ENCODE data around the gene UBALD2.
"Not testable (repeated sequence)": the region's sequence is repeated elsewhere in the genome, so short reads cannot be mapped to it uniquely, and the experiment has no call there.

Gene UBALD2

DNA sequence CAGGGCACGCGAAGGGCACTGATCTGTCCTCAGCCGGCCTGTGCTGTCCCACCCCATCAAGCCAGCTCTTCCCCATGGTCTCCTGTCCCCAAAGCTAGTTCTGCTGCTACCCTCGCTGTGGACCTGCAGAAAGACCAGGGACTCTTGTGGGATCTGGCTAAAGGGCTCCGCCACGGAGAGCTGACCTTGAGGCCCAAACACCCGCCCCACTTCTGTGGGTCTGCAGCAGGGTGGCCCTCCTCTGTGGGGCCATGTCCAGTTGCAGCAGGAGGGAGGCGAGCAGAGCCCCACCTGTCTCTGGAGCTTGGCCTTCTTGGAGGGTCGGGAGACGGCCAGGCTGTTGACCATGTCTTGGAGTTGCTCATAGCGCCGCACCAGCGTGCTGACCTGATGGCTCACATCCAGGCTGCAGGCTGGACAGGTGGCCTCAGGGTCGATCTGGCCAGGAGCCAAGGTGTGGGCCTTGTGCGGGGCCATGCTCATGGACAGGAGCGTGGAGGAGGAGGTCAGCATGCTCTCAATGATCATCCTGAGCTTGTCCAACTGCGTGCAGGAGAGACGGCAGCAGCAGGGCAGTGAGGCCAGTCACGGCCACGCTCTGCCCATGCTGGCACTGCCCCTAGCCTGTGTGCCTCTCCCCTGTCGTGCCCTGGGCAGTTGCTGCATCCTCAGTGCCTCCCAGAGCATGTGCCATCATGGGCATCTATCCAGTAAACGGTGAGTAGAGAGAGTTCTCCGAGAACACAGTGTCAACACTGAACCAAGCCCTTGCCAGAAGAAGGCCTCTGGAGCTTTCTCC is 16.6 kb downstream of the UBALD2 start:
- Mint-ChIP-seq H3K27me3 (peaks cover 4% of the 10 kb centered on the region), H3K27ac (no peak overlapping the region), H3K4me1 (peaks cover 7% of the 10 kb centered on the region), H3K36me3 (no peaks in the 10 kb centered on the region), H3K9me3 (no peaks in the 10 kb centered on the region), H3K4me3 (no peak overlapping the region)
- no peak for DNase-seq
- CTCF ChIA-PET: interaction anchor here (1.3 to 7.6 kb wide), 4 partner anchors 8 to 269 kb away, joined by 3 to 215 read pairs (median 46); no protein-coding TSS in a partner anchor

DNA sequence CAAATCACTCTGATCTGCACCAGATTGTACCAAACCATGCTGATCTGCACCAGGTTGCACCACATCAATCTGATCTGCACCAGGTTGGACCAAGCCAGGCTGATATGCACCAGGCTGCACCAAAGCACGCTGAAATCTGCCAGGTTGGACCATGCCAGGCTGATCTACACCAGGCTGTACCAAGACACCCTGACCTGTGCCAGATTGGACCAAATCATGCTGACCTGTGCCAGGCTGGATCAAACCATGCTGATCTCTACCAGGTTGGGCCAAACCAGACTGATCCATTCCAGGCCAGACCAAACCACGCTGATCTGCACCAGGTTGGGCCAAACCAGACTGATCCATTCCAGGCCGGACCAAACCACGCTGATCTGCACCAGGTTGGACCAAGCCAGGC is 27.4 kb downstream of the UBALD2 start:
- H3K27ac Mint-ChIP-seq: no peak overlapping the region
- no peak overlapping the region for H3K4me3 Mint-ChIP-seq
- CTCF ChIA-PET: no interaction called here
- DNase-seq: no peak
- H3K27me3 Mint-ChIP-seq: no peaks in the 10 kb centered on the region
- no peaks in the 10 kb centered on the region for H3K4me1 Mint-ChIP-seq
- H3K36me3 Mint-ChIP-seq: no peaks in the 10 kb centered on the region
- H3K9me3 Mint-ChIP-seq: no peaks in the 10 kb centered on the region

DNA sequence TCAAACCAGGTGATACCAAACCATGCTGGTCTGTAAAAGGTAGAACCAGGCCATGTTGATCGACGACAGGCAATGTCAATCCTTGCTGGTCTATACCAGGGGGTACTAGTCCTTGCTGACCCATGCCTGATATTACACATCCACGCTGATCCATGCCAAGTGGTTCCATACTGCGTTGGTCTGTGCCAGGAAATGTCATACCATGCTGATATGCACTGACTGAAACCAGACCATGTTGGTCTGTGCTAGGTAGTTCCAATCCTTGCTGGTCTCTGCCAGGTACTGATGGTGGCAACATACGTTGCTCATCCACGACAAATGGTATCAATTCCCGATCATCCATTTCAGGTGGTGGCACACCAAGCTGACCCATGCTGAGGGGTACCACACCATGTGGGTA is 28.0 kb downstream of the UBALD2 start:
- Mint-ChIP-seq H3K27ac (no peak overlapping the region), H3K4me3 (no peak overlapping the region), H3K36me3 (no peaks in the 10 kb centered on the region), H3K4me1 (no peaks in the 10 kb centered on the region), H3K27me3 (no peaks in the 10 kb centered on the region), H3K9me3 (no peaks in the 10 kb centered on the region)
- CTCF ChIA-PET: no interaction called here
- no peak for DNase-seq

DNA sequence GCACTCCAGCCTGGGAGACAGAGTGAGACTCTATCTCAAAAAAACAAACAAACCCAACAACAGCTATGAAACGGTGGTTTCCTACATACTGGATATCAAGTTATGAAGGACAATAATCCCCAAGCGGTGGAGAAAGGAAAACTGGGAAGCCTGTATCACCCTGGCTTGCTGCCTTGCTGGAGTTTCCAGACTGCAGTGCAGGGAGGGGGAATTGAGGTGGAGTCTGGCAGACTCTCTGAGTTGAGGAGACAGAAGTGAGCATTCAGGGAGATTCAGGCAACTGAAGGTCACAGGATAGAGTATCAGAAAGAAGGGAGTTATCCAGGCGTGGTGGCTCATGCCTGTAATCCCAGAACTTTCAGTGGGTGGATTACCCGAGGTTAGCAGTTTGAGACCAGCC is 31.0 kb downstream of the UBALD2 start:
- CTCF ChIA-PET: interaction anchor here (0.8 to 8.4 kb wide), 3 partner anchors 16 to 283 kb away, joined by 5 to 82 read pairs (median 9); no protein-coding TSS in a partner anchor
- H3K27ac Mint-ChIP-seq: no peak overlapping the region
- H3K27me3 Mint-ChIP-seq: no peaks in the 10 kb centered on the region
- H3K9me3 Mint-ChIP-seq: no peaks in the 10 kb centered on the region
- no peak overlapping the region for H3K4me3 Mint-ChIP-seq
- peaks cover 4% of the 10 kb centered on the region for H3K4me1 Mint-ChIP-seq
- no peaks in the 10 kb centered on the region for H3K36me3 Mint-ChIP-seq
- DNase-seq: no peak

DNA sequence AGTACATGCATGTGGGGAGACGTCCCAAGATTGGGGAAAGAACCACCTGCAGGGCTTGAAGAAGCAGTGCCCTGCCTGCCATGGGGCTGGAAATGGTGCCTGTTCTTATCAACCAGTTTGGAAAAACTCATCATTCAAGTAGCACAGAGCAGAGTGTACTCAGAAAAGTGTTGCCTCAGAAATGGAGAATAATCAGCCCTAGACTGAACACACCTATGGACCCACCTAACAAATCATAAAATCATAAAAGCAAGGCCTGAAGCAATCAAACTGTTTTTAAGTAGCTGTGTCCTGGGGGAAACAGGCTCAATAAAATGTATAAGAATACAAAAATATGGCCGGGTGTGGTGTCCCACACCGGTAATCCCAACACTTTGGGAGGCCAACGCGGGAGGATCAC is 31.7 kb downstream of the UBALD2 start:
- Mint-ChIP-seq H3K27ac (no peak overlapping the region), H3K27me3 (no peaks in the 10 kb centered on the region), H3K9me3 (no peaks in the 10 kb centered on the region), H3K4me3 (no peak overlapping the region), H3K36me3 (no peaks in the 10 kb centered on the region), H3K4me1 (peaks cover 4% of the 10 kb centered on the region)
- CTCF ChIA-PET: interaction anchor here (0.8 to 8.4 kb wide), 4 partner anchors 13 to 283 kb away, joined by 3 to 82 read pairs (median 4); no protein-coding TSS in a partner anchor
- no peak for DNase-seq

DNA sequence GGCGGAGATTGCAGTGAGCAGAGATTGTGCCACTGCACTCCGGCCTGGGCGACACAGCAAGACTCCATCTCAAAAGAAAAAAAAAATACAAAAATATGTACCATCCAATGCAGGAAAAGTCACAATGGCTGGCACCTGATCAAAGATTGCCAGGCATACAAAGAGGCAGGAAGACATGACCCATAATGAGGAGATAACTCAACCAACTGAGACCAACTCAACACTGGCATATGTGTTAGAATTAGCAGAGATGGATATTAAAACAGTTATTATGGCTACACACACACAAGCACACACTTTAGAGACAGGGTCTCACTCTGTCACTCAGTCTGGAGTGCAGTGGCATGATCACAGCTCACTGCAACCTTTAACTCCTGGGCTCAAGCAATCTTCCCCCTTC is 32.3 kb downstream of the UBALD2 start:
- no peak for DNase-seq
- no peak overlapping the region for H3K4me3 Mint-ChIP-seq
- H3K4me1 Mint-ChIP-seq: peaks cover 4% of the 10 kb centered on the region
- H3K9me3 Mint-ChIP-seq: no peaks in the 10 kb centered on the region
- no peaks in the 10 kb centered on the region for H3K27me3 Mint-ChIP-seq
- CTCF ChIA-PET: interaction anchor here (0.7 to 10.0 kb wide), 5 partner anchors 14 to 284 kb away, joined by 3 to 133 read pairs (median 4); no protein-coding TSS in a partner anchor
- no peaks in the 10 kb centered on the region for H3K36me3 Mint-ChIP-seq
- H3K27ac Mint-ChIP-seq: no peak overlapping the region

DNA sequence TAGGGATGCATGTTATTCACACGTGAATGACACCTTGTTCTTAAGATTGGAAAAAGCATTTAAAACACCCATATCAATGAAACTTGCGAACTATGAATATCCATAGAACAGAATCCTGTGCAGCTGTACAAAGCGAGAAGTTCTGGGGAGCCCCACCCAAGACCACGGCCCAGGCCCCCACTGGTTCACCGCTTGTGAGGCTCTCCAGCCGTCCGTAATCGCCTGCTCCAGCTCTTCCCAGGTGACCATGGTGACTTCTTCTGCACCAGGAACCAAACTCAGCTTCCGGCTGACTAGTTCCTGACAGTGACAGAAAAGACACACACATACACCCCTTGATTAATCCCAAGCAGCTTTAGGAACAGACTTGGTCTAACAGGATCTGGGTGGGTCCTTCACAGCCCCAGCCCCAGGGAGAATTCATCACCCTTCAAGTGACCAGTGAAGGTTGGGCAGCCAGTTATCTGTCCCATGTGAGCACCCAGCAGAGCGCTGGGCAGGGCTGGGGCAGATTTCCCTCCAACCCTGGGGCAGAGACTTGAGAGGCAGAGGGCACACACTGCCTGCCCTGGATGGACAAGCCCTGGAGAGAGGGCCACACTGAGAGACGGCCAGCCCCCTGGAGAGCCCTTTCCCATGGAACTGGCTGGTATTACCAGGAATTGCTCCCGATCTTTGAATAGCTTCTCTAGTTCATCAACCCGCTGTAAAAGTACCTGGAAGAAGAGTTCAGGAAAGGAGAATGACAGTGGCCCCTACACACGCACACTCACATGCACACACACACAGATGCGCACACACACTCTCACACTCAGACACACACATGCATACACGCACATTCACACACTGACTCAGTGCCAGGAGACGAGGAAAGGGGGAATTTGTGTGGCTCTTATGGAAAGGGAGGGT is 39.3 kb downstream of the UBALD2 start:
- CTCF ChIA-PET: interaction anchor here (0.6 to 10.0 kb wide), 12 partner anchors 9 to 355 kb away, joined by 3 to 133 read pairs (median 4); partner anchors contain the start of gene SPHK1
- H3K27ac Mint-ChIP-seq: no peak overlapping the region
- no peak overlapping the region for H3K4me3 Mint-ChIP-seq
- peaks cover 3% of the 10 kb centered on the region for H3K36me3 Mint-ChIP-seq
- peaks cover 2% of the 10 kb centered on the region for H3K4me1 Mint-ChIP-seq
- H3K27me3 Mint-ChIP-seq: no peaks in the 10 kb centered on the region
- DNase-seq: no peak
- H3K9me3 Mint-ChIP-seq: no peaks in the 10 kb centered on the region

DNA sequence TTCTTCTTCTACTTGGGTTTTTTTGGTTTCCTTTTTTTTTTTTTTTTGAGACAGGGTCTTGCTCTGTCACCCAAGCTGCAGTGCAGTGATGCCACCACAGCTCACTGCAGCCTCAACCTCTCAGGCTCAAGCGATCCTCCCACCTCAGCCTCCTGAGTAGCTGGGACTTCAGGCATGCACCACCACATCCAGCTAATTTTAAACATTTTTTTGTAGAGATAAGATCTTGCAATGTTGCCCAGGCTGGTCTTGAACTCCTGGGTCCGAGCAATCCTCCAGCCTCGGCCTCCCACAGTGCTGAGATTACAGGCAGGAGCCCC is 39.9 kb downstream of the UBALD2 start:
- not testable (repeated sequence) for H3K27ac Mint-ChIP-seq, H3K9me3 Mint-ChIP-seq, H3K36me3 Mint-ChIP-seq, H3K27me3 Mint-ChIP-seq, H3K4me1 Mint-ChIP-seq, H3K4me3 Mint-ChIP-seq, DNase-seq
- CTCF ChIA-PET: interaction anchor here (0.7 to 10.0 kb wide), 4 partner anchors 9 to 216 kb away, joined by 4 to 133 read pairs (median 12); partner anchors contain the start of gene SPHK1

DNA sequence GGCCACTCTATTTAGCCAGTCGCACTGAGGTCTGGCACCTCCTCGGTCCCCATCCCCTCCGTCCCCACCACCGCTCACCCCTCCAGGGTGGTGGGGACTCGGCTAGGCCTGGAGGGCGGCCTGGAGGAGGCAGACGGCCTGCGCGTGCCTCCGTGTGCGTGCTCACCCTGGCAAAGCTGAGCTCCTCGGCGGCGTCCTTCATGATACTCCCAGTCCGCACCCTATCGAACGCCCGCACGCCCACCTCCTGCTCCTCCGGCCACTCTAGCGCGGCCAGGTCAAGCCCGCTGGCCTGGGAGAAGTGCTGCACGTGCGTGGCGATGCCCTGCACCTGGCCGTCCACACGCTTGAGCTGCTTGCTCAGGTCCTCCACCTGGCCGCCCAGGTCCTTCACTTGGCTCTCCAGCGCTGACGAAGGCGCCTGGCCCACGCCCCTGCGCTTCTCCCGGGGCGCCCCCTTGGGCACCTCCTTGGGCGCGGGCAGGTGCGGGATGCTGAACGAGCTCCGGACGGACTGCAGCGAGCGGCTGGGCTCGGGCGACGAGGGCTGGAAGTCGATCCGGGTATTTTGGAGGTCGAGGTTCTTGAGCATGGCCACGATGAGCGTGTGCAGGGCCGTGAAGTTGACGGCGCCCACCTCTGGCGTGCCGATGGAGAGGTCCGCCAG is 42.3 kb downstream of the UBALD2 start:
- Mint-ChIP-seq H3K9me3 (no peaks in the 10 kb centered on the region), H3K36me3 (peaks cover 14% of the 10 kb centered on the region), H3K4me3 (no peak overlapping the region), H3K4me1 (peaks cover 2% of the 10 kb centered on the region), H3K27me3 (no peaks in the 10 kb centered on the region), H3K27ac (no peak overlapping the region)
- CTCF ChIA-PET: interaction anchor here (0.7 to 10.0 kb wide), 2 partner anchors 78 to 91 kb away, joined by 3 to 133 read pairs; no protein-coding TSS in a partner anchor
- no peak for DNase-seq

DNA sequence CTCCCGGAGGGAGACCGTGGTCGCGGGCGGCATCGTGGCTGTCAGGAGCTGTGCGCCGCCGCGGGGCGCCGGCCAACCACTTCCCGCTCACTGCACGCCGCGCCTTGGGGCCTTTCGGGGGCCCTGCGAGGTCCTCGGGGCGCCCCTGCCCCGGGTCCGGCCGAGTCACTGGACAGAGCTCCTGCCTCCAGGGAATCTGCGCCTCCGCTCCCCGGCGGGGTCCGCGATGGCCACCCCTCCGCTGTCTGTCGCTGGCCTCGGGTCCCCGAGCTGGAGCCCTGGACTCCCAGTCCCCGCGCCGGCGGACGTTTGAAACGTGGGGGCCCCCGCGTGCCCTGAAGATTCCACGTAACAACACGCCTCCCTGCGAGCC is 42.8 kb downstream of the UBALD2 start, which contains the start of gene QRICH2:
QRICH2 (minus strand) TSS at position 311 of the 373 bp plus-strand sequence; CDS start at position 33, 278 bp downstream.
- Mint-ChIP-seq H3K4me3 (no peak within 1 kb of the TSS), H3K4me1 (peaks cover 2% of the 10 kb centered on the region), H3K27ac (no peak within 1 kb of the TSS), H3K27me3 (no peaks in the 10 kb centered on the region), H3K9me3 (no peaks in the 10 kb centered on the region), H3K36me3 (peaks cover 19% of the 10 kb centered on the region)
- CTCF ChIA-PET: interaction anchor here (0.7 kb wide), 1 partner anchor 77 kb away, joined by 3 read pairs; no protein-coding TSS in a partner anchor
- no peak for DNase-seq

DNA sequence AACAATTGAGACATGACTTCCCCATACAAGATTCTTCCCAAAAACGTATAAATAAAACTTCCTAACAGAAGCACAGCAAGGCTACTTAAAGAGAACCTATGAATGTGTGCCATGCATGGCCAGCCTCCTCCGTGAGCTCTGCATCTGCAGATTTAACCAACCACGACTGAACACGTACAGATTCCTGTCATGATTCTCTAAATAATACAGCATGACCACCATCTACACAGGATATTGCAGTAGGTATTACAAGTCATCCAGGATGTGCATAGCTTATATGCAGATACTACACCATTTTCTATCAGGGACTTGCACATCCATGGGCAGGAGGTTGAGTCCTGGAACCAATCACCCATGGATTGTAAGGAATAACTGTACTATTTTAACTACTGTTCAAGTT is 44.3 kb downstream of the UBALD2 start:
- CTCF ChIA-PET: interaction anchor here (3.9 kb wide), 1 partner anchor 88 kb away, joined by 21 read pairs; no protein-coding TSS in a partner anchor
- Mint-ChIP-seq H3K4me3 (no peak overlapping the region), H3K27me3 (no peaks in the 10 kb centered on the region), H3K9me3 (no peaks in the 10 kb centered on the region), H3K27ac (no peak overlapping the region), H3K36me3 (peaks cover 30% of the 10 kb centered on the region), H3K4me1 (no peaks in the 10 kb centered on the region)
- no peak for DNase-seq

DNA sequence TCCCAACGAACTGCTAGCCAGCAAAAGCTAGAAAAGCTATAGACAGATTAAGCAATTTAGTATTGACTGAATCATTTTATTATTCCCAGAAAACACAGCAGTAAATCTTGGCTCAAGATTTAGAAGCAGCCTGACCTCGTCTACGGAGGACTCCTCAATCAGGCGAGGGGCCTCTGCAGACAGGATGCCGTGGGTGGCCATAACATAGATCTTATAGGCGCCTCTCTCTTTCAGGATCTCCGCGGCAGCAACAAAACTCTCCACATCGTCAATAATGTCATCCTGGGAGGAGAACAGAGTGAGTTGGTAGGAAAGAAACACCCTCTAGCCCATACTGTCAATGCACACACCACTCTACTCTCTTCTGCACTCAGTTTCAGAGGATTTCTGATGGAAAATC is 47.6 kb downstream of the UBALD2 start:
- DNase-seq: no peak
- H3K36me3 Mint-ChIP-seq: peaks cover 35% of the 10 kb centered on the region
- CTCF ChIA-PET: interaction anchor here (0.9 to 1.5 kb wide), 2 partner anchors 8 to 85 kb away, joined by 3 to 4 read pairs; no protein-coding TSS in a partner anchor
- H3K4me1 Mint-ChIP-seq: peaks cover 11% of the 10 kb centered on the region
- no peak overlapping the region for H3K4me3 Mint-ChIP-seq
- no peaks in the 10 kb centered on the region for H3K27me3 Mint-ChIP-seq
- H3K27ac Mint-ChIP-seq: no peak overlapping the region
- H3K9me3 Mint-ChIP-seq: no peaks in the 10 kb centered on the region

DNA sequence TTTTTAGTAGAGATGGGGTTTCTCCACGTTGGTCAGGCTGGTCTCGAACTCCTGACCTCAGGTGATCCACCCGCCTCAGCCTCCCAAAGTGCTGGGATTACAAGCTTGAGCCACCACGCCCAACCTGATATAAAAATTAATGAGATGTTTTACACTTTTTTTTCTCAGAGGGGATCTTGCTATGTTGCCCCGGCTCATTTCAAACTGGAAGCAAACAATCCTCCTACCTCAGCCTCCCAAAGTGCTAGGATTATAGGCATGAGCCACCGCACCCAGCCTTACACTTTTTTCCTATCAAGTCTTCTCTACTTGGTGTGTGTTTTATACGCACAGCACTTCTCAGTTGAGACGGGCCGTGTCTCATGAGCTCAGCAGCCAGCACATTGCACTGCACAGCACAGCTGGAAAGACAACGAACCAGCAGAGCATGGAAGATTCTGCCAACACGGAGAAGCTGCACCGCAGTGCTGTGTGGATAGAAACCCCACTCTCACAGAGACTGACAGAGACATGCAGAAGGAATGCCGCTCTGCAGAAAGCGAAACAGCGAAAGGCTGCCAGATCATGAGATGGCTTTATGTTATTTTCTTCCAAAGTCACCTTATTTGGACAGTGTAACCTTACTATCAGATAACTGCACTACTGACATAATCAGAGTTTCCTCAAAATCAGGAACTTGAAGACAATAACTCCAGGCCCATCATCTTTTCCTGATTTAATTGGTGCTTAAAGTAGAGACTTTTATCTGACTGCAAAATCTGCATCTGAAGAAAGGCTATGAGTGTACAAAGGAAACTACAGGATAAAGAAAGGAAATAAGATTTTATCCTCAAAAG is 49.5 kb downstream of the UBALD2 start:
- CTCF ChIA-PET: interaction anchor here (1.5 to 2.1 kb wide), 2 partner anchors 10 to 70 kb away, joined by 4 to 5 read pairs; partner anchors contain the start of gene SPHK1
- peaks cover 32% of the 10 kb centered on the region for H3K36me3 Mint-ChIP-seq
- H3K27ac Mint-ChIP-seq: no peak overlapping the region
- H3K9me3 Mint-ChIP-seq: no peaks in the 10 kb centered on the region
- no peak overlapping the region for H3K4me3 Mint-ChIP-seq
- H3K4me1 Mint-ChIP-seq: peaks cover 11% of the 10 kb centered on the region
- DNase-seq: no peak
- H3K27me3 Mint-ChIP-seq: no peaks in the 10 kb centered on the region
